ENCODE measurements around the gene NUP188. TPM values are rescaled to one million over a fixed set of nuclear protein-coding genes. Genes with fewer than 3 reads are reported as not detected.

The NUP188 gene
- total and polyA plus RNA-seq, 4 donors, result 6.9 to 34.7 (median 19.2) TPM

GRCh38 chr9:128918921-128919320 lies 28.6 kb upstream of the NUP188 start:
- Histone ChIP-seq H3K9me3 (ENCODE audit: control insufficient read depth in 4 of 4, low read length in 3 of 4) (no peaks in the 10 kb centered on the region), H3K4me3 (ENCODE audit: low read depth in 1 of 3, low read length in 3 of 3) (no peak overlapping the region), H3K27ac (ENCODE audit: low read depth in 1 of 2, low read length in 2 of 2) (peak overlapping the region; percentile 82), H3K36me3 (ENCODE audit: control insufficient read depth in 4 of 4, insufficient read depth in 3 of 4, low read depth in 1 of 4, low read length in 3 of 4) (peaks cover 2 to 3% (median 2%) of the 10 kb centered on the region in 4 donors), H3K9ac (ENCODE audit: low read depth in 1 of 2, low read length in 2 of 2) (peak overlapping the region in 1 of 2 donors; percentile 24), H3K27me3 (ENCODE audit: control insufficient read depth in 4 of 4, insufficient read depth in 4 of 4, low read length in 3 of 4) (no peaks in the 10 kb centered on the region), H3K4me1 (ENCODE audit: control insufficient read depth in 4 of 4, insufficient read depth in 4 of 4, low read length in 3 of 4) (peaks cover 9 to 68% (median 47%) of the 10 kb centered on the region in 4 donors)
- TF ChIP-seq MAX (IDR thresholded peaks at IDR 0.05) (no peak), CTCF (IDR thresholded peaks at IDR 0.05; ENCODE audit: low read depth, low read length, missing input control) (no peak), TAF1 (conservative IDR thresholded peaks at IDR 0.05) (no peak), FOXA2 (IDR thresholded peaks at IDR 0.05) (no peak), RXRA (IDR thresholded peaks at IDR 0.05) (no peak), FOXA1 (IDR thresholded peaks at IDR 0.05) (no peak), YY1 (IDR thresholded peaks at IDR 0.05) (no peak)
- DNase-seq (ENCODE audit: low spot score), result no peak
- 52% methylated on average over 2 of the region's 2 CpGs for WGBS

- TF ChIP-seq EGR1 (IDR thresholded peaks at IDR 0.05; ENCODE audit: low read depth in 2 of 2), result no peak
- no peak for TF ChIP-seq ATF3 (IDR thresholded peaks at IDR 0.05)
- TF ChIP-seq TAF1 (conservative IDR thresholded peaks at IDR 0.05), result no peak
- TF ChIP-seq FOXA1 (IDR thresholded peaks at IDR 0.05), result no peak
- peak; percentile 71 for TF ChIP-seq YY1 (IDR thresholded peaks at IDR 0.05)
- TF ChIP-seq HNF4G (IDR thresholded peaks at IDR 0.05), result peak; percentile 82
- no peak for TF ChIP-seq ZBTB33 (IDR thresholded peaks at IDR 0.05)
- peak in 1 of 2 donors; percentile 17 for TF ChIP-seq RAD21 (IDR thresholded peaks at IDR 0.05)
- TF ChIP-seq HNF4A (conservative IDR thresholded peaks at IDR 0.05), result peak; percentile 88 to 92
- TF ChIP-seq NR2F2 (IDR thresholded peaks at IDR 0.05), result peak; percentile 55
- TF ChIP-seq GABPA (IDR thresholded peaks at IDR 0.05 in 1 of 2, conservative IDR thresholded peaks at IDR 0.05 in 1 of 2), result no peak
- no peak for TF ChIP-seq FOXA2 (IDR thresholded peaks at IDR 0.05)
- no peak for TF ChIP-seq CTCF (IDR thresholded peaks at IDR 0.05; ENCODE audit: low read depth, low read length, missing input control)
- TF ChIP-seq SP1 (IDR thresholded peaks at IDR 0.05), result peak; percentile 75
- TF ChIP-seq RXRA (IDR thresholded peaks at IDR 0.05), result peak; percentile 85 to 89
- TF ChIP-seq JUND (IDR thresholded peaks at IDR 0.05), result peak; percentile 50 to 69
- TF ChIP-seq MAX (IDR thresholded peaks at IDR 0.05), result peak; percentile 59
- peak; percentile 28 for TF ChIP-seq REST (IDR thresholded peaks at IDR 0.05)
- H3K9ac ChIP-seq (ENCODE audit: low read depth in 1 of 2, low read length in 2 of 2), result peak overlapping the region in 1 of 2 donors; percentile 24
- H3K36me3 ChIP-seq (ENCODE audit: control insufficient read depth in 4 of 4, insufficient read depth in 3 of 4, low read depth in 1 of 4, low read length in 3 of 4), result peaks cover 0 to 2% (median under 1%) of the 10 kb centered on the region in 4 donors
- H3K4me3 ChIP-seq (ENCODE audit: low read depth in 1 of 3, low read length in 3 of 3), result no peak overlapping the region
- 42% methylated on average over 14 of the region's 14 CpGs for WGBS
- no peak for DNase-seq (ENCODE audit: low spot score)
- peaks cover 9 to 62% (median 42%) of the 10 kb centered on the region in 4 donors for H3K4me1 ChIP-seq (ENCODE audit: control insufficient read depth in 4 of 4, insufficient read depth in 4 of 4, low read length in 3 of 4)
- H3K27me3 ChIP-seq (ENCODE audit: control insufficient read depth in 4 of 4, insufficient read depth in 4 of 4, low read length in 3 of 4), result no peaks in the 10 kb centered on the region
- H3K27ac ChIP-seq (ENCODE audit: low read depth in 1 of 2, low read length in 2 of 2), result peak overlapping the region; percentile 82
- H3K9me3 ChIP-seq (ENCODE audit: control insufficient read depth in 4 of 4, low read length in 3 of 4), result no peaks in the 10 kb centered on the region
These were observed 28.0 kb upstream of the NUP188 start for GRCh38 chr9:128919402-128920089.

Data from liver (tissue), 9 donors.